ENCODE measurements around the gene RASSF4.

- TF ChIP-seq CTCF (optimal IDR thresholded peaks at IDR 0.05 in 1 of 3, IDR thresholded peaks at IDR 0.05 in 1 of 3, conservative IDR thresholded peaks at IDR 0.05 in 1 of 3; ENCODE audit: extremely low read depth in 1 of 3, insufficient read depth in 2 of 3, low read length in 3 of 3) (no peak), EZH2 (IDR thresholded peaks at IDR 0.05; ENCODE audit: low read length) (no peak)
Observed at GRCh38 chr10:44955413-44956070, 4.1 kb upstream of the RASSF4 start.
